A673 (cell line): Measurements from ENCODE around the gene ABCD3. TPM values are rescaled to one million over a fixed set of nuclear protein-coding genes. Genes with fewer than 3 reads are reported as not detected.

Source experiments
- BruUV-seq: library from RNA; stranded (reverse); fragments of 400-500 nt; replicated peaks from 2 replicates; lab custom pipeline; 2021; lab: Mats Ljungman, UMichigan
- CTCF ChIA-PET: fragments of 300-600 bp; sonication (Branson Sonifier 250); formaldehyde crosslinking; loops from one replicate; lab custom pipeline; 2022; ENCODE audit warnings: antibody characterized with exemption; lab: Charles Lee
- POLR2A ChIA-PET: fragments of 300-600 bp; sonication (Branson Sonifier 250); formaldehyde crosslinking; loops from one replicate; lab custom pipeline; 2022; ENCODE audit warnings: antibody characterized with exemption; ENCODE audit not compliant: low non-redundant PET; lab: Charles Lee
- DNase-seq: peaks from one replicate; pipeline ENCODE4 v3.0.0-alpha.2; 2015; ENCODE audit warnings: low spot score
- H3K27ac ChIP-seq: fragments of 200-600 bp; sonication (generic); 2 replicates; pipeline ENCODE4 v1.5.1; 2016; ENCODE audit warnings: mixed run types, low read depth, mild to moderate bottlenecking, mixed read lengths, antibody characterized with exemption, low read length; ENCODE audit not compliant: poor library complexity, severe bottlenecking
- H3K27me3 ChIP-seq: fragments of 200-600 bp; sonication (generic); replicated peaks from 2 replicates; pipeline ENCODE4 v1.6.1; 2017; ENCODE audit warnings: mixed run types, low read depth, mild to moderate bottlenecking, mixed read lengths, antibody characterized with exemption, low read length; ENCODE audit not compliant: insufficient read depth, poor library complexity
- H3K36me3 ChIP-seq: fragments of 200-600 bp; sonication (generic); 2 replicates; pipeline ENCODE4 v1.6.1; 2016; ENCODE audit warnings: mixed run types, mild to moderate bottlenecking, mixed read lengths, antibody characterized with exemption, low read length; ENCODE audit not compliant: insufficient read depth, poor library complexity, severe bottlenecking
- H3K4me1 ChIP-seq: fragments of 200-600 bp; sonication (generic); 2 replicates; pipeline ENCODE4 v1.6.1; 2017; ENCODE audit warnings: mixed run types, mild to moderate bottlenecking, mixed read lengths, antibody characterized with exemption, low read length; ENCODE audit not compliant: insufficient read depth, poor library complexity, severe bottlenecking
- H3K4me3 ChIP-seq: fragments of 200-600 bp; sonication (generic); 2 replicates; pipeline ENCODE4 v1.5.1; 2016; ENCODE audit warnings: low read depth, mixed run types, mild to moderate bottlenecking, mixed read lengths, low read length; ENCODE audit not compliant: poor library complexity, severe bottlenecking
- H3K9me3 ChIP-seq: fragments of 200-600 bp; sonication (generic); 2 replicates; pipeline ENCODE4 v1.6.1; 2016; ENCODE audit warnings: mixed run types, low read depth, mild to moderate bottlenecking, mixed read lengths, antibody characterized with exemption, low read length; ENCODE audit not compliant: poor library complexity, severe bottlenecking
- CTCF ChIP-seq: fragments of 300-800, 200-600 bp; sonication (generic); conservative IDR thresholded peaks from 2 replicates; pipeline ENCODE4 v1.5.1; 2017; ENCODE audit warnings: low read depth, mild to moderate bottlenecking, antibody characterized with exemption, low read length, moderate library complexity, mixed read lengths
- EZH2 ChIP-seq: fragments of 200-600 bp; sonication (generic); IDR thresholded peaks from 2 replicates; pipeline ENCODE4 v1.6.1; 2017; ENCODE audit warnings: borderline replicate concordance, low read depth, mild to moderate bottlenecking, mixed read lengths, antibody characterized with exemption, low read length; ENCODE audit not compliant: poor library complexity, severe bottlenecking
- intact Hi-C: fragments of 100-400 bp; cut with micrococcal nuclease; formaldehyde crosslinking; loops from one replicate; pipeline ENCODE4 v1.10.0; 2022; ENCODE audit not compliant: unreplicated experiment
- total RNA-seq: library from RNA; stranded (reverse); gene quantifications from 2 replicates; pipeline ENCODE4 v1.2.3, GENCODE V29; 2021

The ABCD3 gene
- total RNA-seq, 1 experiment from 2014 or later: 65.0 TPM

GRCh38 chr1:94559921-94560320 lies 141.7 kb downstream of the ABCD3 start:
- BruUV-seq: no TSS peak
- Histone ChIP-seq H3K36me3 (no peaks in the 10 kb centered on the region), H3K9me3 (no peaks in the 10 kb centered on the region), H3K4me3 (no peak overlapping the region), H3K27me3 (no peaks in the 10 kb centered on the region), H3K4me1 (no peaks in the 10 kb centered on the region), H3K27ac (no peak overlapping the region)
- intact Hi-C loops: no loop called here
- CTCF ChIA-PET: no interaction called here
- POLR2A ChIA-PET: interaction anchor here (0.7 kb wide), 1 partner anchor 409 kb away, joined by 3 read pairs; no protein-coding TSS in a partner anchor
- TF ChIP-seq CTCF (no peak), EZH2 (no peak)
- DNase-seq: no peak

GRCh38 chr1:94560333-94560732 lies 142.1 kb downstream of the ABCD3 start:
- DNase-seq: no peak
- H3K27me3 ChIP-seq: no peaks in the 10 kb centered on the region
- H3K4me3 ChIP-seq: no peak overlapping the region
- no peaks in the 10 kb centered on the region for H3K9me3 ChIP-seq
- CTCF ChIA-PET: no interaction called here
- no peak overlapping the region for H3K27ac ChIP-seq
- H3K4me1 ChIP-seq: no peaks in the 10 kb centered on the region
- POLR2A ChIA-PET: interaction anchor here (0.7 kb wide), 1 partner anchor 408 kb away, joined by 3 read pairs; no protein-coding TSS in a partner anchor
- TF ChIP-seq EZH2 (no peak), CTCF (no peak)
- no peaks in the 10 kb centered on the region for H3K36me3 ChIP-seq
- BruUV-seq: no TSS peak
- intact Hi-C loops: no loop called here

- H3K27ac ChIP-seq: no peak overlapping the region
- POLR2A ChIA-PET: no interaction called here
- no TSS peak for BruUV-seq
Measured at GRCh38 chr1:94562519-94563260, 144.5 kb downstream of the ABCD3 start.

More at GRCh38 chr1:94562519-94563260, 144.5 kb downstream of the ABCD3 start:
- no peaks in the 10 kb centered on the region for H3K27me3 ChIP-seq
- no peaks in the 10 kb centered on the region for H3K36me3 ChIP-seq
- intact Hi-C loops: no loop called here
- no peak overlapping the region for H3K4me3 ChIP-seq
- no peaks in the 10 kb centered on the region for H3K4me1 ChIP-seq
- H3K9me3 ChIP-seq: no peaks in the 10 kb centered on the region
- CTCF ChIA-PET: no interaction called here
- TF ChIP-seq CTCF: no peak
- TF ChIP-seq EZH2: no peak
- DNase-seq: no peak
